GM19043 (cell line): ENCODE measurements around the gene ZRANB3.
"Not testable (repeated sequence)": the region's sequence is repeated elsewhere in the genome, so short reads cannot be mapped to it uniquely, and the experiment has no call there.

Source experiments
- ATAC-seq: cut with Tn5 transposase; IDR thresholded peaks from one replicate; pipeline ENCODE4 v1.9.1; 2021; ENCODE audit warnings: low read depth; ENCODE audit not compliant: unreplicated experiment

Gene ZRANB3

GRCh38 chr2:135348096-135348704, 182.8 kb downstream of the ZRANB3 start:
- not testable (repeated sequence) for ATAC-seq

- ATAC-seq = no peak
These were observed 193.9 kb downstream of the ZRANB3 start for GRCh38 chr2:135337071-135337470.

- no peak for ATAC-seq
These were observed 195.8 kb downstream of the ZRANB3 start for GRCh38 chr2:135335256-135335655.

- no peak for ATAC-seq
These were observed 203.9 kb downstream of the ZRANB3 start for GRCh38 chr2:135327146-135327545.

GRCh38 chr2:135320465-135321355, 210.3 kb downstream of the ZRANB3 start:
- no peak for ATAC-seq

- no peak for ATAC-seq
These were observed 212.2 kb downstream of the ZRANB3 start for GRCh38 chr2:135318808-135319207.

- no peak for ATAC-seq
These were observed 213.6 kb downstream of the ZRANB3 start for GRCh38 chr2:135317375-135317774.

GRCh38 chr2:135311962-135312361, 219.1 kb downstream of the ZRANB3 start:
- ATAC-seq = no peak

- no peak for ATAC-seq
These were observed 219.8 kb downstream of the ZRANB3 start for GRCh38 chr2:135311268-135311667.

GRCh38 chr2:135304694-135305093, 226.3 kb downstream of the ZRANB3 start:
- no peak for ATAC-seq

GRCh38 chr2:135299658-135300244, 231.3 kb downstream of the ZRANB3 start:
- peak; percentile 87 for ATAC-seq

GRCh38 chr2:135299165-135299564, 231.9 kb downstream of the ZRANB3 start:
- no peak for ATAC-seq

- ATAC-seq = not testable (repeated sequence)
These were observed 243.9 kb downstream of the ZRANB3 start for GRCh38 chr2:135287121-135287520.

GRCh38 chr2:135285391-135285790, 245.6 kb downstream of the ZRANB3 start:
- no peak for ATAC-seq

GRCh38 chr2:135281379-135281778, 249.6 kb downstream of the ZRANB3 start:
- no peak for ATAC-seq

- ATAC-seq = no peak
These were observed 251.8 kb downstream of the ZRANB3 start for GRCh38 chr2:135279209-135279608.

GRCh38 chr2:135276525-135276924, 254.5 kb downstream of the ZRANB3 start:
- no peak for ATAC-seq

GRCh38 chr2:135271006-135271405, 260.0 kb downstream of the ZRANB3 start:
- ATAC-seq = no peak

GRCh38 chr2:135265960-135266490, 265.0 kb downstream of the ZRANB3 start:
- no peak for ATAC-seq

- ATAC-seq = no peak
These were observed 271.9 kb downstream of the ZRANB3 start for GRCh38 chr2:135259123-135259522.

- no peak for ATAC-seq
These were observed 272.8 kb downstream of the ZRANB3 start for GRCh38 chr2:135258193-135258592.
